Tibial artery (tissue), 4 donors: ENCODE measurements around the gene RAB14.
"Not testable (repeated sequence)": the region's sequence is repeated elsewhere in the genome, so short reads cannot be mapped to it uniquely, and the experiment has no call there.

Source experiments
- DNase-seq, 2 donors: peaks; one replicate each; pipeline ENCODE4 v3.0.0-alpha.2; 2019
- H3K27ac ChIP-seq, 2 donors: fragments of 200-600 bp; sonication (generic) in 1 of 2; 1 replicate in 1 of 2; 2 replicates in 1 of 2; pipeline ENCODE4 v1.5.1; 2018 to 2019; ENCODE audit warnings: mild to moderate bottlenecking in 1 of 2
- H3K27me3 ChIP-seq, 2 donors: fragments of 200-600 bp; sonication (generic) in 1 of 2; one replicate each; pipeline versions ENCODE4 v1.5.1 to v1.6.0; 2016 to 2019
- H3K36me3 ChIP-seq, 3 donors: fragments of 200-600 bp; sonication (generic) in 2 of 3; one replicate each; pipeline ENCODE4 v1.5.1; 2016 to 2019; ENCODE audit warnings: mild to moderate bottlenecking in 2 of 3
- H3K4me1 ChIP-seq, 4 donors: fragments of 200-600 bp; sonication (generic) in 2 of 4; 1 replicate in 3 of 4; 2 replicates in 1 of 4; pipeline ENCODE4 v1.5.1; 2016 to 2019
- H3K4me3 ChIP-seq, 2 donors: fragments of 200-600 bp; sonication (generic) in 1 of 2; 1 replicate in 1 of 2; 2 replicates in 1 of 2; pipeline ENCODE4 v1.5.1; 2018 to 2019; ENCODE audit warnings: mild to moderate bottlenecking in 2 of 2
- H3K9me3 ChIP-seq, 3 donors: fragments of 200-600 bp; sonication (generic) in 1 of 3; one replicate each; pipeline ENCODE4 v1.5.1; 2016 to 2019
- CTCF ChIP-seq, 2 experiments: fragments of 200-600 bp in 1 of 2; fragments of 450-650 bp in 1 of 2; IDR thresholded peaks; one replicate each; pipeline ENCODE4 v1.5.1; 2017 to 2019; ENCODE audit warnings: antibody characterized with exemption in 2 of 2, mild to moderate bottlenecking in 1 of 2, moderate library complexity in 1 of 2
- intact Hi-C: fragments of 100-400 bp; cut with DNase I; formaldehyde crosslinking; loops from one replicate; pipeline ENCODE4 v1.15.0; 2023; ENCODE audit warnings: low total_unique reads

The RAB14 gene

GRCh38 chr9:121133104-121133816 is 68.4 kb downstream of the RAB14 start:
- intact Hi-C loops = no loop called here
- H3K27ac ChIP-seq = no peak overlapping the region
- DNase-seq = no peak

GRCh38 chr9:121129384-121129783 is 72.3 kb downstream of the RAB14 start:
- H3K4me3 ChIP-seq, H3K9me3 ChIP-seq, H3K27me3 ChIP-seq, intact Hi-C loops, H3K4me1 ChIP-seq, DNase-seq, H3K27ac ChIP-seq: not testable (repeated sequence)
- peaks cover 4 to 27% (median 17%) of the 10 kb centered on the region in 3 donors for H3K36me3 ChIP-seq

More at GRCh38 chr9:121133104-121133816, 68.4 kb downstream of the RAB14 start:
- TF ChIP-seq CTCF (IDR thresholded peaks at IDR 0.05) = no peak
- Histone ChIP-seq H3K9me3 (no peaks in the 10 kb centered on the region), H3K4me3 (no peak overlapping the region), H3K36me3 (peaks cover 9 to 40% (median 22%) of the 10 kb centered on the region in 3 donors), H3K4me1 (no peaks in the 10 kb centered on the region), H3K27me3 (no peaks in the 10 kb centered on the region)
